KBM-7 (cell line): ENCODE results near the gene UGT8.

Experiments used
- DNase-seq: peaks from one replicate; pipeline ENCODE4 v3.0.0-alpha.2; 2015
- in situ Hi-C: fragments of 300-500 bp; cut with MboI; formaldehyde crosslinking; loops from 2 replicates; pipeline ENCODE4 v1.14.3; 2020; ENCODE audit warnings: low sequenced_read_pairs, low pct_unique_long_range_greater_than_20kb, mixed read lengths

The UGT8 gene

DNA sequence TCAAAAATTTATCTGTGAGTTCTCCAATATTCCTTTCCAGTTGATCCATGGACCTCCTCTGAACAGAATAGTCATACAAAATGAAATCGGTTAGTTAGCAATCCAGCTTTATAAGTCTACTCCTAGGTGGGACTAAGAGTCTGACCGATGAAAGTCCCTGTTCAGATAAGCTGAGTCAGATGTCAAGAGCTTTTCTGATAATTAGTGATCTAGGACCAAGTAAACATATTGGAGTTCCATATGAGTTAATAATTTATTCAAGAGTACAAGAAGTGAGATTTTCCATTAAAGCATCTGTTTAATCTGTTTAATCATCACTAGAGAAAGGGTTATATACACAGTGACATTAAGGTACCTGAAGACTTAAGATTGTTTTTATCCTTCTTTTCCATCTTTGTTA, 74.7 kb downstream of the UGT8 start:
- in situ Hi-C loops = loop anchor here (25.0 kb wide), 1 partner anchor 286 kb away; no protein-coding TSS in a partner anchor
- DNase-seq = no peak

DNA sequence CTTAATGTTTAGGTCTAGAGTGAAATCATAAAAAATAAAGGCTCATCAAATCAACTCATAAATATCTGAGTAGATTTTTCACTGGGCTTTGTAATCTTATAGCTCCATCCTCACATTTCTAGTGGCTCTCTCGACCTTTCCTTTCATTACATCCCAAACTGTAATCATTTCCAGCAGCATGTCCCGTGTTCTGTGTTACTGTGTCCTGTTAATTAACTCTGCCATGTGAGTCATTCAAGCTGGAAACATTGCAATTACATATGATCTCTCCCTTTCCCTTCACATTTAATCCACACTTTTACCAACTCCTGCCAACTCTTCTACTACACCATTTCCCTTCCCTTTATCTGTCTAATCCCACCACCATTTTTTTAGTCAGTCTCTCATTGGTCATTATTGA, 75.5 kb downstream of the UGT8 start:
- DNase-seq = no peak
- in situ Hi-C loops = loop anchor here (25.0 kb wide), 1 partner anchor 287 kb away; no protein-coding TSS in a partner anchor

DNA sequence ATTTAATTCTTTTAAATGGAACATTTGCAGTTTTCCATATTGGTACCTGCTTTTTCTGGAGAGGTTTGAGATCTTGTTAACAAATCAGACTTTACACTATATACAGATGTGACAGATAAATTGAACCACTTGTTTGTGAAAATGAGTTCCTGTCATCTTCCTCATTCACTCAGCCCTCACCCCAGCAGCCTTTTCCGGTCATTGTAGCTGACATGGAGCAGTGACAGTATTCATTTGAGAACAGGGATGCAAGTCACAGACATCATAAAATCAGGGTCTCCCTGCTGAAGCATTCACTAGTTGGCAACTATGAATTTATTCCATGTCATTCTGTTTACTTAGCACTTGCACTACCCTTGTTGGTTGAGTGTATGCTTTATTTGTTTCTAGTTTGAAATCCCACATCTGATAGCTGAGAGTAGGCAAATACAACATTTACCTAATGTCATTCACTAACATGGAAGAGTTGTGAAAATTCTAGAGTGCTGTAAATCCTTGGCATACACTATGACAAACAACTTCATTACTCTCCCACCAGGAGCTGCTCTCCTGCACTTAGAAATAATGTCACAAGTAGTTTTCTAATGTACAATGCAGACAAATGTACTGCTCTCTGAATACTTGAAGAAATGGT, 78.9 kb downstream of the UGT8 start:
- DNase-seq = no peak
- in situ Hi-C loops = no loop called here

DNA sequence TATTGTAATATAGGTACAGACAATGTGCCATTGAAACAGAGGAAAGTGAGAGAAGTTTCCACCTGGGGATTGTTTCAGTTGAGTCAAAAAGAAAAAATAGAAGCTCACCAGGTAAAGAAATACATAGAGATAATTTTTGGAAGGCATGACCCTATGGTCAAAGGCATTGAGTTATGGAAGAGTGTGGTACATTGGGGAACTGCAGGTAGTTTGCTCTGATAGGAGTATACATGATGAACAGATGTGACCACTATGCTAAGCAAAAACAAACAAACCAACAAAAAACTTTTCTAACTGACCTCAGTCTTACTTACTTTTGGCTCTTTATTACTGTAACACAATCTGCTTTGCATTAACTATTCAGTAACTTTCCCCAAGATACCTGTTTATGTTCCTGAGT, 85.9 kb downstream of the UGT8 start:
- no peak for DNase-seq
- in situ Hi-C loops = no loop called here

DNA sequence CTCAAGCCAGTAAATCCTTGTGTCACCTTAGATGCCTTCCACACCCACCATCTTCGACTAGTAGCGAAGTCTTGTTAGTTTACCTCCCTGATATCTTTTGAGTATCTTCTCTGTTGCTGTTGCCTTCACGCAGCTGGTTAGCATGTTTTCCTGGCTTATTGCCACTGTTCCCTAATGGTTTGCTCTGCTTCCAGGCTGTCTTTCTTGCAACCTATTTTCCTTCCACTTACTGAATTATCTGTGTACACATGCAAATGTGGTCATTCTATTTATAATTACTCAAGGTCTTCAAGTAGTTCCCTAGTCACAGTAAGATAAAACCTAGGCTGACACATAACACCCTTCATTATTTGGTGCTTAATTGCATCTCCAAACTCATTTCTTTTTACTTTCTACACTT, 89.5 kb downstream of the UGT8 start:
- in situ Hi-C loops = no loop called here
- DNase-seq = no peak

DNA sequence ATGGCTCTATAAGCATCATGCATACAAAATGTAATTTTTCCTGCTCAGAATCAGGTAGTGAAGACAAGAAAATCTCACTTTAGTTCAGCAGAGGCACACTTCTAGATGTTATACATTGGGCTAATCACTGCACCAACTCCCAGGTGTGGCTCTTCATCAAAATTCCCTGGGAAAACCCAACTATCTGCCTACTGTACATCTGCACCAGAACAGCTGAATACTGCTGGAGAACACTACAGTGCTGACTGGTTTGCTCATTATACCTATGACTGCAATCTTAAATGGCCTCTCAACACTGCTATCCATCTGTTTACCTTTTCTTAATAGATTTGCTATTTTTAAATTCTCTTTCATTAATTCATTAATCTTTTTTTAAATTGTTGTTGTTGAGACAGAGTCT, 92.0 kb downstream of the UGT8 start:
- in situ Hi-C loops = no loop called here

DNA sequence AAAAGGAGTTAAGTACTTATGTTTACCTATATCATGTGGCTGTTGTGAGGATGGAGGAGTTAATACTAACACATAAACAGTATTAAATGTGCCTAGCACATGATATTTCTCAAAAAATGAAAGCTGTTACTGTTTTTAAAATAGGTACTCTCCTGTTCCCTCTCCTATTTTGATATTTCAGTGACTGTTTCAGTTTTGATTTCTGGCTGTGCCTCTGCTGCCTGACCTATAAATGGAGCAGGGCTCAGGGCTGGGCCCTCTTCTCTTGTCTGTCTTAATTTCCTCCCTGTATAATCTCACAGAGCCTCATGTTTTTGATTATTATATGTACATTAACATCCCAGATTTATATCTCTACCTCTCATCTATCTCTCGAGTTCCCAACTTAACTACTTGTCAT, 93.3 kb downstream of the UGT8 start:
- no peak for DNase-seq
- in situ Hi-C loops = no loop called here

More for the DNA sequence above, 92.0 kb downstream of the UGT8 start:
- DNase-seq = no peak

DNA sequence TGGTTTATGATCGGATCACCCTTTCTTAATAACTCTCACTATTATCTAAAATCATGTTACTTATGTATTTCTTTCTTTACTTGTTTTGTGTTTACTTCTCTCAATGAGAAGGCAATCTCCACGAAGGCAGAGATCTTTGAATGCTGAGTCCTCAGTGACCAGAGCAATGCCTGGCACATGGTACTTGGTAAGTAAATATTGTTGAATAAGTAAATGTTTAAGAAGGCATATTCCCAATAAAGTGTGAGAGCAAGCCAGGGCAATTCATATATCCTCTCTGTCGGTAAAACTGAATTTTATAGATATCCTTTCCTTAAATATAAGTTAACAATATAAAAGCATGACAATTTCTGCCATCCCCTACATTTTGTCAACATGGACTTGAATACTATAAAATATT, 94.4 kb downstream of the UGT8 start:
- DNase-seq = no peak
- in situ Hi-C loops = no loop called here

DNA sequence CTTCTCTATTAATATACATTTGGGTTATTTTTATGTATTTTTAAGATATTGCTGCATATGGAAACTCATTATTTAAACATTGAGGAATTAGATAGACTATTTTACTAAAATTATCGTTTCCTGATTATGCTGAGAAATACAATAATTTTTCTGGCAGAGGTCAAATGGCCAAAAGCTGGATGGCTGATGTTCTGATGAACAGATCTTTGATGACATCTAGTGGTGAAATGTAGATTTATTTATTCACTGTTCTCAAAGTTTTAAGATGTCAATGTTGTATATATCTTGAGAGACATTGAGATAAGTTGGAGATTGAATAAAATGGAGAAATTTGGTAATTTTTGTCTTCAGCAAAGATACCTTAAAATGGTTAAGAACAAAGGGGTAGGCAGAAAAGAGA, 96.2 kb downstream of the UGT8 start:
- in situ Hi-C loops = no loop called here
- peak; percentile 54 for DNase-seq

DNA sequence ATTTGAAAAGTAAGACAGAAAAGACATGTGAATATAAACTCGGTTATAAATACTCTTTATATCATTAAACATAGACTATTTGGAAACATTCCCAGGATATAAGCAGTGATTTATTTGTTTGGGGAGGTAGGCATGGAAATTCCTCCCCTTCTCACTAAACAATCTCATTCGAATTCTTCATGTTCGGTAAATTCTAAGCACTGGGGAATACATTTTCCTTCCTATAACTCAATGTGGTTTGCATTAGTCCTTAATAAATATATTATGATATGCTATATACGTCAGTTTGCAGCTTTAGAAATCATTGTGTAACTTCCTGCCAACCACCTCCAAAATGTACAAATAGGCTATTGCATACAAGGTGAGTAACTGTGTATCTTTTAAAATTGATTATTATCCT, 99.6 kb downstream of the UGT8 start:
- DNase-seq = no peak
- in situ Hi-C loops = no loop called here

DNA sequence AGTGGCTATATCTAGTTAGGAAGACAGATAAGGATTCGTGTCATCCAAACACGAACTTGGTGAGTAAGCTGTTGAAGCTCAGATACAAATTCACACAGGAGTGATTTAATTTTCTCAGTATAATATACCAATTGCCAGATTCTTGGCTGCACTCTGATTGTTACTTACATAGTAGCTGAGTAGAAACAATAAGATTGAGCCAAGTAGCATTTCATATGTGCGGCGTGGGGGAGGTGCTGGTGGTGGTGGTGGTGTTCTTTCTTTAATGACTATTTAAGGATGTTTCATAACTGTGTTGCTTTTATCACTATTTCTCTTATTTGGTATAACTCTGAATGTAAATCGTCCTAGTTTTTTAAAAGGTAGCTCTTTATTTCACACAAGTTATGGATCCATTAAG, 102.9 kb downstream of the UGT8 start:
- DNase-seq = no peak
- in situ Hi-C loops = no loop called here

DNA sequence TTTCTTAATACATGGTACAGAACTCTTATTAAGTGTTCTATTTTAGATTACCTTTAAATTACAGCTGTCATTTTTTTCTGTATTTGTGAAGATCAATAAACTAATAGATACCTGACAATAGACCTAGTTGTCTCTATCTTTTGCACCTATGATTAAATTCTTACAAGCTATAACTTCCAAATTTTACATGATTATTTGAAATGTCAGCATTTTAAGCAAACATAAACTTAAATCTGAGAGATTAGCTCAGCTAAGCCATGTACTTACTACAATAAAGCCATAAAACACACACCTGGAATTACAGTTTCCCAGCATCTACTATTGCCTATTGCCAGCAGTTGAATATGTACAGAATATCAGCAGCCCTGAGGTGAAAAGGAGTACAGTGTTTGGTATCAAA, 118.8 kb downstream of the UGT8 start:
- in situ Hi-C loops = no loop called here
- DNase-seq = no peak

DNA sequence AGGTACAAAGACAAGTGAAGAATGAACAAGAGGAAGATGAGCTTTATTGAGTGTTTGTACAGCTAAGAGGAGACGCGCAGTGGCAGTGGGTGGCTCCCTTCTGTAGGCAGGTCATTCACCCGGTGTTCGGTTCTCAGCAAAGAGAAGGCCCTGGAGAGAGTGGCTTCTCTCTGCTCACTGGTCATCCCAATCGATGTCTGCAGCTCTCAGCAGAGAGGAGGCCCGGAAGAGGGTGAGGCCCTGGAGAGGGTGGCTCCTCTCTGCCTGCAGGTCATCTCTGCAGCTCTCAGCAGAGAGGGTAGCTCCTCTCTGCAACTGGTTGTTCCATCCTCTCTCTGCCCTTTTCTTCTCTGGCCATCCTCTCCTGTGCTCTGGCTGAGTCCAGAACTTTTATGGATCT, 126.5 kb downstream of the UGT8 start:
- in situ Hi-C loops = no loop called here
- no peak for DNase-seq

DNA sequence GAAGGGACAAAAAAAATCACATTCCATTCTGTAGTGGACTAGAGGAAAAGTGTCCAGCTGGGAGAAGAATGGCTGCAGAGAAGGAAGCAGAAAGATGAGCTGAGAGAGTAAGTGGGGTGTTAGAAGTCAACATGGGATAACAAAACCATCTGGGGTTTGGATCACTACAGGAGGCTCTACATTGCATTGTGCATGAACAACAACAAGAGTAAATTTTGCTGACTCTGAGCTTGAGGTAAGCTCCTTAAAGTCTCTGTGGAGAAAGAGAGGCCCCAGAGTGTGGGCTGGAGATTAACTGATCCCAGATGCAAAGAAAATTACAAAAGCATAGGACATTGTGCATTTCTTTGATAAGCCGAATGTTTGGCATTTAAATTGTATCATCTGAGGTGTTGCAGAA, 128.9 kb downstream of the UGT8 start:
- in situ Hi-C loops = no loop called here
- DNase-seq = no peak
